ENCODE measurements around the gene RRM2. TPM values are rescaled to one million over a fixed set of nuclear protein-coding genes. Genes with fewer than 3 reads are reported as not detected.

Gene RRM2
- total RNA-seq, 1 experiment from 2014 or later = 163 TPM

DNA sequence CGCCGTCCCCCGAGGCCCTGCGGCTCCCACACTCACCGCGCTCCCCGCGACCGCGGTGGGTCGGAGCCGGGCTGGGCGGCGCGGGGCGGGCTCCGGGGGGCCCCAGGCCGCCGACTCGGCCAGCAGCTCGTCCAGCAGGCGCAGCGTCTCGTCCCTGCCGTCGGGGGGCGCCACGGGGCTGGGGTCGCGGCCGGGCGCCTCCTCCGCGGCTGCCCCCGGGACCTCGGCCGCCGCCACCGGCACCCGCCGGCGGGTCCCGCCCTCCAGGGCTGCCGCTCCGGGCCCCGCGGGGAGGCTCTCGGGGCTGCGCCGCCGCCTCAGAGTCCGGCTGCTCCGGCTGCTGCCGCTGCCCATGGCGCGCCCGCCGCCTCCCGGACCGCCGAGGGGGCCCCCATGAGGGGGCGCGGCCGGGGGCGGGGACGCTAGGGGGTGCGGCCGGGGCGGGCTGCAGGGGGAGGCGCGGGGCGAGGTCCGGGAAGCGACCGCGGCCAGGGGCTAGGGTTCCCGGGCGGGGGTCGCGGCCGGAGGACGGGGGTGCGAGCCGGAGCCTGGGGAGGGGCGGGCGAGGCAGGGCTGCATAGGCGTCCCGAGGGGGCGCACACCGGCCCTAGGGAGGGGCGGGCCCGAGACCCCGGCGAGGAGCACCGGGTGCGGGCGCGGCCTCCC, 42.5 kb upstream of the RRM2 start, which contains the start of gene CYS1:
Gene CYS1 (minus strand): TSS at position 542 of the 666 bp plus-strand sequence. CDS start 188 bp downstream, at position 354.
- Mint-ChIP-seq H3K27me3 (ENCODE audit: low read depth) (peaks cover 88% of the 10 kb centered on the region), H3K27ac (no peak within 1 kb of the TSS), H3K36me3 (ENCODE audit: insufficient read depth in 1 of 3, low read depth in 3 of 3) (no peaks in the 10 kb centered on the region; a peak in 1 of 7 replicates), H3K9me3 (no peaks in the 10 kb centered on the region), H3K4me1 (peaks cover 7 to 27% of the 10 kb centered on the region in 2 experiments), H3K4me3 (peak within 1 kb of the TSS; percentile 58 to 82)
- Histone ChIP-seq H3K23ac (ENCODE audit: insufficient read length, low read depth, low read length) (no peak within 1 kb of the TSS), H3K14ac (ENCODE audit: insufficient read depth, low read length) (no peak within 1 kb of the TSS), H2BK20ac (ENCODE audit: low read depth, low read length, poor library complexity, severe bottlenecking) (no peak within 1 kb of the TSS), H4K8ac (replicated peaks; ENCODE audit: insufficient read length, low read depth, low read length) (no peak within 1 kb of the TSS), H3K18ac (ENCODE audit: insufficient read length, low read depth, low read length) (no peak within 1 kb of the TSS), H3K4me2 (ENCODE audit: insufficient read depth, insufficient read length, low read length) (peak within 1 kb of the TSS; percentile 58), H3K79me1 (ENCODE audit: insufficient read depth, low read depth, low read length, poor library complexity, severe bottlenecking) (no peaks in the 10 kb centered on the region), H3K27ac (ENCODE audit: insufficient read length, low read depth, low read length) (no peak within 1 kb of the TSS), H4K91ac (ENCODE audit: insufficient read length, low read depth, low read length) (no peak within 1 kb of the TSS), H2BK12ac (ENCODE audit: insufficient read length, low read depth, low read length) (no peak within 1 kb of the TSS), H3K27me3 (ENCODE audit: insufficient read depth, low read length) (peaks cover 9% of the 10 kb centered on the region; the same call in 1 of the 2 replicates), H3K9me3 (ENCODE audit: control insufficient read depth, low read depth, low read length) (no peaks in the 10 kb centered on the region), H2BK120ac (ENCODE audit: low read depth, low read length, poor library complexity, severe bottlenecking) (no peak within 1 kb of the TSS), H4K5ac (ENCODE audit: insufficient read length, low read depth, low read length) (no peak within 1 kb of the TSS), H3T11ph (ENCODE audit: low read length) (no peak within 1 kb of the TSS), H3K23me2 (ENCODE audit: insufficient read length, low read depth, low read length, poor library complexity, severe bottlenecking) (peaks cover 8% of the 10 kb centered on the region), H2AFZ (ENCODE audit: low read length) (no peak within 1 kb of the TSS), H2BK15ac (ENCODE audit: low read depth, low read length) (no peak within 1 kb of the TSS), H3K4ac (ENCODE audit: low read depth, low read length) (no peak within 1 kb of the TSS), H3K79me2 (ENCODE audit: insufficient read depth, low read length) (no peaks in the 10 kb centered on the region), H2BK5ac (ENCODE audit: insufficient read length, low read length) (no peak within 1 kb of the TSS), H3K9ac (ENCODE audit: extremely low read depth, insufficient read length, low read length) (no peak within 1 kb of the TSS), H2AK5ac (ENCODE audit: insufficient read length, low read length) (no peak within 1 kb of the TSS), H3K4me1 (ENCODE audit: insufficient read depth, low read length) (no peaks in the 10 kb centered on the region; the same call in 1 of the 2 replicates), H4K20me1 (ENCODE audit: control insufficient read depth, insufficient read depth, insufficient read length) (no peaks in the 10 kb centered on the region), H3K56ac (ENCODE audit: insufficient read length, low read depth, low read length) (no peak within 1 kb of the TSS)
- no CpG with 5 or more reads among the region's 98 CpGs for WGBS (ENCODE audit: extremely low coverage, insufficient read length, low lambda C conversion rate)
- peak; percentile 59 for DNase-seq
- TF ChIP-seq, protein P1, sequence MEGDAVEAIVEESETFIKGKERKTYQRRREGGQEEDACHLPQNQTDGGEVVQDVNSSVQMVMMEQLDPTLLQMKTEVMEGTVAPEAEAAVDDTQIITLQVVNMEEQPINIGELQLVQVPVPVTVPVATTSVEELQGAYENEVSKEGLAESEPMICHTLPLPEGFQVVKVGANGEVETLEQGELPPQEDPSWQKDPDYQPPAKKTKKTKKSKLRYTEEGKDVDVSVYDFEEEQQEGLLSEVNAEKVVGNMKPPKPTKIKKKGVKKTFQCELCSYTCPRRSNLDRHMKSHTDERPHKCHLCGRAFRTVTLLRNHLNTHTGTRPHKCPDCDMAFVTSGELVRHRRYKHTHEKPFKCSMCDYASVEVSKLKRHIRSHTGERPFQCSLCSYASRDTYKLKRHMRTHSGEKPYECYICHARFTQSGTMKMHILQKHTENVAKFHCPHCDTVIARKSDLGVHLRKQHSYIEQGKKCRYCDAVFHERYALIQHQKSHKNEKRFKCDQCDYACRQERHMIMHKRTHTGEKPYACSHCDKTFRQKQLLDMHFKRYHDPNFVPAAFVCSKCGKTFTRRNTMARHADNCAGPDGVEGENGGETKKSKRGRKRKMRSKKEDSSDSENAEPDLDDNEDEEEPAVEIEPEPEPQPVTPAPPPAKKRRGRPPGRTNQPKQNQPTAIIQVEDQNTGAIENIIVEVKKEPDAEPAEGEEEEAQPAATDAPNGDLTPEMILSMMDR (conservative IDR thresholded peaks at IDR 0.05) = no peak; the same call in 2 of the 3 replicates
